ENCODE measurements around the gene POLR3F.
A peak's percentile ranks its signal among the peaks of the same experiment; 100 is the strongest.
"Not testable (repeated sequence)": the region's sequence is repeated elsewhere in the genome, so short reads cannot be mapped to it uniquely, and the experiment has no call there.

Gene POLR3F, protein sequence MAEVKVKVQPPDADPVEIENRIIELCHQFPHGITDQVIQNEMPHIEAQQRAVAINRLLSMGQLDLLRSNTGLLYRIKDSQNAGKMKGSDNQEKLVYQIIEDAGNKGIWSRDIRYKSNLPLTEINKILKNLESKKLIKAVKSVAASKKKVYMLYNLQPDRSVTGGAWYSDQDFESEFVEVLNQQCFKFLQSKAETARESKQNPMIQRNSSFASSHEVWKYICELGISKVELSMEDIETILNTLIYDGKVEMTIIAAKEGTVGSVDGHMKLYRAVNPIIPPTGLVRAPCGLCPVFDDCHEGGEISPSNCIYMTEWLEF

GRCh38 chr20:18466894-18467730, at the start of gene POLR3F, which contains the start of gene DZANK1:
Gene POLR3F (plus strand): TSS chr20:18467390. CDS start chr20:18467507, 117 bp downstream.
Gene DZANK1 (minus strand): TSS chr20:18467030. CDS start chr20:18465358, 1,672 bp downstream.
- peak; percentile 99 for ATAC-seq
- peak; percentile 95 for DNase-seq

DNA sequence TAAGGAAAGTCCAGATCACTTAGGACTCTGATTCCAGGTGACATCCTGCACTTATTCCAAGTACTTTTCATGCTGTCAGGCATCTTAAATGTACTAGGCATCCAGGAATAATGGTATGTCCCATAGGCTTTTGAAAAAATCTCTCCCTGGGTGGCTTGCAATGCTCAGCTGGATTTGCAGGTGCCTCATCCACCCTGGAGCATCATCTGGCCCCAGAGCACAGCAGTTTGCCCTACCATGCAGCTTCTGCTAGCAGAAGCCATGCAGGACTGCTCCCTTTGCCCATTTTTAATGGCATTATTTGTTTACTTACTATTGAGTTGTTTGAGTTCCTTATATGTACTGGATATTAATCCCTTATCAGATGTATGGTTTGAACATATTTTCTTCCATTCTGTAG, 45.6 kb upstream of the POLR3F start:
- no peak for DNase-seq
- no peak for ATAC-seq

DNA sequence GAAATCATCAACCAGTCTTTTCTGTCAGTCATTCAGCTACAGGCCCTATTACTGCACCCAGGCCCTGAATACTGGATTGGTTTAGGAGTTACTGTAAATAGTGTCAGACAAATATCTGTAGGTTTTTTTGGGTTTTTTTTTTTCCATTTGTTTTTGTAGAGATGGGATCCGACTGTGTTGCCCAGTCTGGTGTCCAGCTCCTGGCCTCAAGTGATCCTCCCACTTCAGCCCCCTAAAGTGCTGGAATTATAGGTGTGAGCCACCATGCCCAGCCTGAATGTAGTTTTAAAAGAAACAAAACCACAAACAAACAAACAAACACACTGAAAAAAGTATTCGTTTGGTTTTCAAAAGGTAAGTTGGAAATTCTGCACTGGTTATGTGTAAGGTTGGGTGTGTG, 40.0 kb upstream of the POLR3F start:
- DNase-seq (no peak), ATAC-seq (no peak)

- DNase-seq (no peak), ATAC-seq (no peak)
Measured at GRCh38 chr20:18428490-18429173, 38.6 kb upstream of the POLR3F start.

- no peak for DNase-seq
- no peak for ATAC-seq
Measured at GRCh38 chr20:18430172-18430826, 36.9 kb upstream of the POLR3F start.

DNA sequence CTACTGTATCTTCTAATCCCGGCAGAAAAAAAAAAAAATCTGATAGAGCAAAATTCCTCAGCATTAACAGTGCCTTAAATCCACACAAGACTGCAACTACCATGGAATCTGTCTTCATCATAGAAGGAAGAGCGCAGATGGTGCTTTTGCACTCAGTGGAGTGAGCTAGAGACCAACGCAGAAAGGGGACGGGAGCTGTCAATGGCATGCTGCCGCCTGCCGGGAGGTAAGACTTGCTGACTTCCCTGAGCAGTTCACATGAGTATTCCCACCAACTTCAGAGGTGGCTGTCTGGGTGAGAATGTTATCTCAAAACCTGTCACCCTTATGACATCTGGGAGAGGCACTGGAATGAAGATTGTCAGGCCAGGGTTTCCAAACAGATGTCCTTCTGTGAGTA, 36.0 kb upstream of the POLR3F start:
- DNase-seq (no peak), ATAC-seq (no peak)

- DNase-seq = no peak
- no peak for ATAC-seq
Measured at GRCh38 chr20:18436847-18437246, 30.3 kb upstream of the POLR3F start.

- no peak for DNase-seq
Measured at GRCh38 chr20:18440403-18440802, 26.8 kb upstream of the POLR3F start.

DNA sequence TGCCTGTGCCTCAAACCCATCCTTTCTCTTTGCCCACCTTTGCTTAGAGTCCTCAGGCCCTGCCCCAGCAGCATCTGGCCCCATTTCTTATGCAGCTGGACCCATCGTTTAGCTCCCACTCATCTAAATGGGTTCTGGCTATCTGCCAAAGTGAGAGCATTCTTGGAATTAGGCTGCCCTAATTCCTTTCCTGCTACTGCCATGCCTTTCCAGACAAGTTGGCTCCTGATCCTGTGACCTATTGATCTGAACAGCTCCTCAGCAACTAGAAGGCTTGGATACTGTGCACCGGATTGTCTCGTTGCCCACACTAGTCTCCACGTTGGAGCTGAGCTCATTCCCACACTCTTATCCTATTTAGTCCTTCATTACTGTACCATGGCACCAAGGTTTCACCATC, 23.3 kb upstream of the POLR3F start:
- no peak for DNase-seq
- no peak for ATAC-seq

More at GRCh38 chr20:18440403-18440802, 26.8 kb upstream of the POLR3F start:
- no peak for ATAC-seq

DNA sequence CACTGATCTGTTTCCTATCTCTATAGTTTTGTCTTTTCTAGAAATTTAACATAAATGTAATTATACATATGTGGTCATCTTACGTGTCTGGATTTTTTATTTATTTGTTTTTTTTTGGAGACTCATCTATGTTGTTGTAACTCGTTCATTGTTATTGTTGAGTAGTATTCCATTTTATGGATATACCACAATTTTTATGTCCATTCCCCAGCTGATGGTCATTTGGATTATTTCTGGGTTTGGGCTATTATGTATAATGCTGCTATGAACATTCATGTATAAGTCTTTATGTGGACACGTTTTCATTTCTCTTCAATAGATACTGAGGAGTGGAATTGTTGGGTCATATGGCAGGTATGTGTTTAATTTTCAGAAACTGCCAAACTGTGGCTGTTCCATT, 10.6 kb upstream of the POLR3F start:
- no peak for ATAC-seq
- no peak for DNase-seq

DNA sequence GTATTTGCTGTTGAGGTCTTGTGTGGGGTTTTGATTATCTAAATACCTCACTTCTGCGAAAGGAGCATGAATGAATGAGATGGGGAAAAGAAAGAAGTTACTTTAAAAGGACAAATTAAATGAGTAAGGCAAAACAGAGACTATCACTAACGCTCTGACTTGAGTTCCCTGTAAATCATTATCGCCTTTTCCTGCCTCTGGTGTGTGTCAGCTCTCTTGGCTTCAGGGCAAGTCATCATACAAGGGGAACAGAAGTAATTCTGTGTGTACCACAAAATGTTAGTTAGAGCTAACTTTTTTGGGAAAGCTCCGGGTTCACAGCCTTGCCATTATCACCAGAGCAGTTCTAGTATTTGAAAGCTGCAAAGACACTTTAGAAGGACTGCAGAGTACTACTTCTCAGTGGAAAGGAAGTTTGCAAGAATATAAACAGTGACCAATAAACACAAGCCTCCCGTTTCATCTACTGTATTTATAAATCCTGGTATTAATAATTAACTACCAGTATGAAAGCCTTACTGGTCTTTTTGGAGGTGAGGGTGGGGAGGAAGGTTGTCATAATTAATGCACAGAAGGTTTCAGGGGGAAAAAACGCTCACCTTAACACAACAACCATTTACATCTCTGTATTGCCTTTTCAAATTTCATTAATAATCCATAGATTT, 1.5 kb upstream of the POLR3F start:
- no peak for DNase-seq
- ATAC-seq = no peak

DNA sequence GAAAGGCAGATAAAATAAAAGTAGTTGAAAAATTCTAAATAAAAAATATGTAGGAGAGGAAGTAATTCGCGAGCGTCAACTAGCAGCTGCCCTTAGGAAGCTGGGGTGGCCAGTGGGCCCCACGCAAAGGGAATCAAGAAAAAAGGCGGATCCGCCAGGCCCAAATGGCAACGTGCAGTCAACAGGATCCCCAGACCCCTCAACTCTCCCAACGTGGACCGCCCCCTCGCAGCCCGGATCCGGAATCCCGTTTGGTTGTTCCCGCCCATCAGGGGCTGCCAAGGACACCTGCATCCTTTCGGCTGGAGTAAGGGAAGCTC, 656 bp upstream of the POLR3F start:
- DNase-seq (no peak), ATAC-seq (peak; percentile 28)

DNA sequence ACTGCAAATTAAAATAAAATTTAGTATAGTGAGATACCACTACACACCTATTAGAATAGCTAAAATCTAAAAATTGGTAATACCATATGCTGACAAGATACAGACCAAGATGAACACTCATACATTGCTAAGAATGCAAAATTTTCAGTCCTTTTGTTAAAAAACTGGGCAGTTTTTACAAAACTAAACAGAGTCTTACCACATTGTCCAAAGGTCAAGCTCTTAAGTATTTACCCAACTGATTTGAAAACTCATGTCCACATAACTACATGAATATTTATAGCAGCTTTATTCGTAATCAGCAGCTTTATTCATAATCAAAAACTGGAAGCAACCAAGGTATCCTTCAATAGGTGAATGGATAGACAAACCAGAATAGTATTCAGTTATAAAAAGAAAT, 10.0 kb downstream of the POLR3F start:
- DNase-seq = no peak
- ATAC-seq = no peak

- DNase-seq = no peak
- ATAC-seq = no peak
Measured at GRCh38 chr20:18477821-18478220, 10.6 kb downstream of the POLR3F start.

GRCh38 chr20:18481596-18481995, 14.4 kb downstream of the POLR3F start:
- ATAC-seq = no peak
- no peak for DNase-seq

- ATAC-seq (no peak), DNase-seq (no peak)
Measured at GRCh38 chr20:18488301-18488700, 21.1 kb downstream of the POLR3F start.

- ATAC-seq = peak; percentile 12
- no peak for DNase-seq
Measured at GRCh38 chr20:18496042-18496441, 28.9 kb downstream of the POLR3F start.

DNA sequence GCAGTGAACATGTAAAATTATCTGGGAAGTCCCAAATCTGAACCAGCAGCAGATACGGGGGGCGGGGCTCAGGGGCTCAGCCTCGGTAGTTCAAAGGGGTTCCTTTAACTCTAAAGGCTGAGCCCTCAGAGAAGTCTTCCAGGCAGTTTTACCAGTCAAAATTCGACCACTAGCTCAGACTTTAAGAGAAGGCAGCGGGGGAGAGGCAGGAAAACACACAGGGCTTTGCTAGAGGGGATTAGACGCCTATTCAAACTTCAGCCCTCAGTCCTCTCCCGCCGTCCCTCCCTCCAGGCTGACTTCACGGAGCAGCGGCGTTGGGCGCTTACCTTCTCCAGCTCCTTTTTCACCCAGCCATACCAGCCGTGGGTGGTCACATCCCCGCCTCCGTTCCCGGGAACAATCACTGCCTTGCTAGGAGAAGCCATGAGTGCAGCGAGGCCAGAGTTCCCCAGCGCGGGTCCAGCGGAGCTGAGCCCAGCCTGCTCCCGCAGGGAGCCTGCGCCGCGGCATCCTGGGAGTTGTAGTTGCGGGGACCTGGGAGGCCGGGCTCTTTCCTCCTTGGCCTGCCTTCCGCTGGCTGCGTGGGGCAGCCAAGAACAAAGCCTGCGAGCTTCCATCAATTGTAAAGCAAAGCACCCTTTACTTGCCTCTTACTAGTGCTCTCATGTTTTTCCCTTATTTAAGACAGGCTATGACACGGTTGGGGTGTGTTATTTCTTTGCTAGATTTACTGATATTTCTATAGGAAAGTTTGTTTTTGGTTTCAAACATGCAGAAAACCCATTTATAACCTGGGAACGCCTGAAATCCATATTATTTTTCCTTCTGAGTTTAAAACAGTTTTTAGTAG, 29.8 kb downstream of the POLR3F start, which contains the start of gene RBBP9:
RBBP9 (minus strand) TSS at position 486 of the 853 bp plus-strand sequence; CDS start at position 428, 58 bp downstream.
- DNase-seq (peak; percentile 83), ATAC-seq (peak; percentile 99)

- no peak for ATAC-seq
Measured at GRCh38 chr20:18497603-18498002, 30.4 kb downstream of the POLR3F start.

GRCh38 chr20:18501672-18502071, 34.5 kb downstream of the POLR3F start:
- not testable (repeated sequence) for DNase-seq, ATAC-seq

More at GRCh38 chr20:18497603-18498002, 30.4 kb downstream of the POLR3F start:
- DNase-seq = no peak

Data from stimulated activated naive CD8-positive, alpha-beta T cell treated with anti-CD3 and anti-CD28 coated beads, Interleukin-15, Interleukin-2, amounts not matched to agents 100 U/mL and 50 U/mL, for 24 hours (primary cell).